Naive thymus-derived CD4-positive, alpha-beta T cell (primary cell): ENCODE data around the gene TRAM2. TPM values are rescaled to one million over a fixed set of nuclear protein-coding genes. Genes with fewer than 3 reads are reported as not detected.

Source experiments
- ATAC-seq: fragments of 150-1000 bp; cut with Tn5 transposase; 2 replicates; pipeline ENCODE4 v1.10.0; 2021; ENCODE audit warnings: mild to moderate bottlenecking, moderate library complexity
- CTCF ChIA-PET: fragments of 350-600 bp; sonication (Branson Sonifier 250); formaldehyde crosslinking; loops from one replicate; lab custom pipeline; 2021; ENCODE audit warnings: antibody characterized with exemption; lab: Charles Lee
- POLR2A ChIA-PET: fragments of 350-600 bp; sonication (Branson Sonifier 250); formaldehyde crosslinking; loops from one replicate; lab custom pipeline; 2021; ENCODE audit warnings: antibody characterized with exemption, inconsistent platforms; lab: Charles Lee
- DNase-seq, 9 donors: peaks; one replicate each; pipeline versions ENCODE4 v3.0.0 to v3.0.0-alpha.2; 2020 to 2022; ENCODE audit warnings: mixed read lengths in 1 of 9
- H3K27ac ChIP-seq: one replicate; pipeline ENCODE4 v1.7.0; 2013; ENCODE audit warnings: mild to moderate bottlenecking, low read depth, low read length, moderate library complexity
- H3K27me3 ChIP-seq, 2 donors: one replicate each; pipeline ENCODE4 v1.7.0; 2013; ENCODE audit warnings: low read length in 2 of 2, mild to moderate bottlenecking in 2 of 2, moderate library complexity in 2 of 2; ENCODE audit not compliant: control insufficient read depth in 2 of 2, insufficient read depth in 2 of 2
- H3K36me3 ChIP-seq, 3 experiments: 1 replicate in 2 of 3; 2 replicates in 1 of 3; pipeline ENCODE4 v1.7.0; 2013; ENCODE audit warnings: low read length in 3 of 3, mild to moderate bottlenecking in 3 of 3, moderate library complexity in 1 of 3; ENCODE audit not compliant: insufficient read depth in 3 of 3, control insufficient read depth in 2 of 3
- H3K4me1 ChIP-seq, 2 donors: one replicate each; pipeline ENCODE4 v1.7.0; 2013; ENCODE audit warnings: low read length in 2 of 2, mild to moderate bottlenecking in 2 of 2, moderate library complexity in 1 of 2; ENCODE audit not compliant: control insufficient read depth in 2 of 2, insufficient read depth in 2 of 2
- H3K4me3 ChIP-seq: 2 replicates; pipeline ENCODE4 v1.7.0; 2013; ENCODE audit warnings: mild to moderate bottlenecking, low read length
- H3K9me3 ChIP-seq, 3 experiments: 1 replicate in 2 of 3; 2 replicates in 1 of 3; pipeline ENCODE4 v1.7.0; 2013; ENCODE audit warnings: low read length in 3 of 3; ENCODE audit not compliant: control insufficient read depth in 2 of 3
- H3K27ac Mint-ChIP-seq, 9 donors: one replicate each; pipeline ENCODE4 v1.8.0; 2020 to 2022; ENCODE audit warnings: mixed read lengths in 9 of 9, mild to moderate bottlenecking in 8 of 9, moderate library complexity in 5 of 9, inconsistent platforms in 2 of 9
- H3K27me3 Mint-ChIP-seq, 5 donors: one replicate each; pipeline ENCODE4 v1.8.0; 2021 to 2022; ENCODE audit warnings: mixed read lengths in 5 of 5, mild to moderate bottlenecking in 1 of 5
- H3K36me3 Mint-ChIP-seq, 5 donors: one replicate each; pipeline ENCODE4 v1.8.0; 2020 to 2022; ENCODE audit warnings: mixed read lengths in 5 of 5, mild to moderate bottlenecking in 3 of 5, inconsistent platforms in 1 of 5
- H3K4me1 Mint-ChIP-seq, 7 donors: one replicate each; pipeline ENCODE4 v1.8.0; 2020 to 2022; ENCODE audit warnings: mixed read lengths in 7 of 7, mild to moderate bottlenecking in 3 of 7, inconsistent platforms in 1 of 7
- H3K4me3 Mint-ChIP-seq, 10 donors: one replicate each; pipeline ENCODE4 v1.8.0; 2020 to 2022; ENCODE audit warnings: mild to moderate bottlenecking in 10 of 10, mixed read lengths in 10 of 10, moderate library complexity in 6 of 10, inconsistent platforms in 2 of 10
- H3K9me3 Mint-ChIP-seq, 11 donors: one replicate each; pipeline ENCODE4 v1.8.0; 2020 to 2022; ENCODE audit warnings: mixed read lengths in 11 of 11, mild to moderate bottlenecking in 4 of 11, inconsistent platforms in 1 of 11, moderate library complexity in 1 of 11
- intact Hi-C, 2 donors: fragments of 100-400 bp; cut with micrococcal nuclease; formaldehyde crosslinking; loops; one replicate each; pipeline ENCODE4 v1.15.1; 2023
- polyA plus RNA-seq, 2 donors: library from polyadenylated mRNA; unstranded; fragments of 300-500 nt; fragmentation: Illumina TruSeq; gene quantifications; one replicate each; pipeline ENCODE4 v1.2.3, GENCODE V29; 2021
- total RNA-seq, 6 experiments: library from RNA in 5 of 6; stranded (reverse) in 5 of 6; gene quantifications; 1 replicate in 5 of 6; 2 replicates in 1 of 6; pipeline ENCODE4 v1.2.3 and lab custom pipeline; 2021 to 2026

The TRAM2 gene
- total and polyA plus RNA-seq, 7 experiments from 2014 or later: 3.2 to 10.9 (median 10.3) TPM

DNA sequence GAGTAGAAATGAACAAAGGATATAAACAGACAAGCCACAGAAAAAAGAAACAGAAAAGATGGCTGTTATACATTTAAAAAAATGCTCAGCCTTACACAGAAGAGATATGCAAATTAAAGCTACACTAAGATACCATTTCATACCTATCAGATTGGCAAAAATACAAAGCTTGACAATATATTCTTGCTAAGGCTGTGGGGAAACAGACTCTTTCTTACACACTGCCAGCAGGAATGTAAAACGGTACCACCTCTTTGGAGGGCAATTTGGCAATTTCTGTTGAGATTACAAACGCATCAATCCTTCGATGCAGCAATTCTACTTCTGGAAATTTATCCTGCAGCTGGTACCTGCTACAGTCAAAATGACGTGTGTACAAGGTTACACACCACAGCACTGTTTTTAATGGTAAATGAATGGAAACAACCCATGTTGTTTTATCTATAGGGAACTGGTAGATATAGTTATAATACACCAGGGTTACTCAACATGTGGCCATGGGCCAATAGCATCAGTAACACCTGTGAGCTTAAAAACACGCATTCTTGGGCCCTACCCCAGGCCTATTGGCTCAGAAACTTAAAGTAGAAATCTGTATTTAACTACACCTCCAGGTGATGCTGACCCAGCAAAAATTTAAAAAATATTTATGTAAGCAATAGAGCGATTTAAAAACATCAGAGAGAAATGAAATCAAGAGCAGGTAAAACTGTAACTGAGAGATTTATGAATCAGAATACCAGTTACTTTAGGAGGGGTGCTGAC, 53.3 kb downstream of the TRAM2 start:
- intact Hi-C loops: loop anchor here in 1 of 2 donors (5.0 kb wide), 1 partner anchor 51 kb away; no protein-coding TSS in a partner anchor
- no peak overlapping the region for H3K4me3 ChIP-seq
- H3K36me3 ChIP-seq: no peaks in the 10 kb centered on the region
- Mint-ChIP-seq H3K9me3 (no peaks in the 10 kb centered on the region), H3K4me3 (no peak overlapping the region), H3K27ac (no peak overlapping the region), H3K4me1 (peaks cover 0 to 28% (median 0%) of the 10 kb centered on the region in 7 donors), H3K27me3 (no peaks in the 10 kb centered on the region), H3K36me3 (peaks cover 6 to 34% (median 9%) of the 10 kb centered on the region in 5 donors)
- ATAC-seq (no peak), DNase-seq (no peak)
- no peak overlapping the region for H3K27ac ChIP-seq
- H3K9me3 ChIP-seq: no peaks in the 10 kb centered on the region
- POLR2A ChIA-PET: no interaction called here
- no peaks in the 10 kb centered on the region for H3K4me1 ChIP-seq
- CTCF ChIA-PET: no interaction called here
- no peaks in the 10 kb centered on the region for H3K27me3 ChIP-seq

DNA sequence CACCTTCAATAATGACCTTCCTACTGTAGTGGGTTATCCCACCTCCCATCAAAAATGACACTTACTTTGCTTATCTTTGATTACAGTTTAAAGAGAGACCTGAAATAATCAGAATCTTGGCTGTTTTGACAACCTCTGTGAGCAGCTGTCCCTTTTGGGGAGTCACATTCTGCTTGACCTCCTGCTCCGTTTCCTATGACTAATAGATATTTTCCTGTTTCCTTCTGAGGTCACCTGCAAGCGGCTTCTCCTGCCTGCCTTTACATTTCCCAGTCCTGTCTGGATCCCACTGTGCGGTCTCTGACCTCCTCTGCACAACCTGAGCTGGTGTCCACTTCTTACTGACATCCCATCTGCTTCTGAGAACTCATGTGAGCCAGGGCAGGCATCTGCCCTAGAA, 54.2 kb downstream of the TRAM2 start:
- peaks cover 6 to 31% (median 9%) of the 10 kb centered on the region in 5 donors for H3K36me3 Mint-ChIP-seq
- H3K9me3 ChIP-seq: no peaks in the 10 kb centered on the region
- H3K9me3 Mint-ChIP-seq: no peaks in the 10 kb centered on the region
- ATAC-seq (no peak), DNase-seq (no peak)
- no peaks in the 10 kb centered on the region for H3K4me1 ChIP-seq
- H3K4me3 ChIP-seq: no peak overlapping the region
- no peak overlapping the region for H3K4me3 Mint-ChIP-seq
- no peak overlapping the region for H3K27ac ChIP-seq
- POLR2A ChIA-PET: no interaction called here
- CTCF ChIA-PET: no interaction called here
- intact Hi-C loops: loop anchor here in 1 of 2 donors (5.0 kb wide), 1 partner anchor 50 kb away; no protein-coding TSS in a partner anchor
- H3K4me1 Mint-ChIP-seq: peaks cover 0 to 28% (median 4%) of the 10 kb centered on the region in 7 donors
- H3K27me3 ChIP-seq: no peaks in the 10 kb centered on the region
- peak overlapping the region in 1 of 9 donors; percentile 60 for H3K27ac Mint-ChIP-seq
- no peaks in the 10 kb centered on the region for H3K36me3 ChIP-seq
- H3K27me3 Mint-ChIP-seq: no peaks in the 10 kb centered on the region

DNA sequence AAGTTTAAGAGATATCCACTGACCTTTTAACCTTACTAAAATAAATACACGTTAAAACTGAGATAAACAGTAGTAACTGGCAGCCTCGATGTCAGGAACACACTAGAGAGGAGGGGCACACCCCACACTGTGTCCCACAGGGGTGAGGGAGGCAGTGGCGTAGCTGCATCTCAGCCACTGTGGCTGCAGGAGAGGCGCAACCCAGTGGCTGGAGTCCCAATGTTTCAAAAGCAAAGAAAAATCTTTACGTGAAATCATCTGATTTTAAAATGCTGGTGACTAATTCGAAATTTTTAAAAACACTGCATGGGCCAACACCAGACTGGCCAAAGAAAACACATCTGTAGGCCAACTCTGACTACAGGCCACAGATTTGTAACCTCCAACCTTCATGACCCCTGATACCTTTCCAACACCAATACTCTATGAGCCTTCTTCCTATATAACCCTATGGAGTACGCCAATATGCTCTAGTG, 54.7 kb downstream of the TRAM2 start:
- H3K36me3 Mint-ChIP-seq: peaks cover 6 to 31% (median 9%) of the 10 kb centered on the region in 5 donors
- no peaks in the 10 kb centered on the region for H3K27me3 ChIP-seq
- H3K4me3 ChIP-seq: no peak overlapping the region
- intact Hi-C loops: loop anchor here in 1 of 2 donors (5.0 kb wide), 1 partner anchor 50 kb away; no protein-coding TSS in a partner anchor
- H3K9me3 Mint-ChIP-seq: no peaks in the 10 kb centered on the region
- no peaks in the 10 kb centered on the region for H3K27me3 Mint-ChIP-seq
- CTCF ChIA-PET: no interaction called here
- no peak overlapping the region for H3K4me3 Mint-ChIP-seq
- H3K4me1 ChIP-seq: no peaks in the 10 kb centered on the region
- POLR2A ChIA-PET: no interaction called here
- H3K4me1 Mint-ChIP-seq: peaks cover 0 to 28% (median 7%) of the 10 kb centered on the region in 7 donors
- no peak overlapping the region for H3K27ac ChIP-seq
- H3K36me3 ChIP-seq: no peaks in the 10 kb centered on the region
- H3K27ac Mint-ChIP-seq: no peak overlapping the region
- ATAC-seq (no peak), DNase-seq (no peak)
- H3K9me3 ChIP-seq: no peaks in the 10 kb centered on the region

DNA sequence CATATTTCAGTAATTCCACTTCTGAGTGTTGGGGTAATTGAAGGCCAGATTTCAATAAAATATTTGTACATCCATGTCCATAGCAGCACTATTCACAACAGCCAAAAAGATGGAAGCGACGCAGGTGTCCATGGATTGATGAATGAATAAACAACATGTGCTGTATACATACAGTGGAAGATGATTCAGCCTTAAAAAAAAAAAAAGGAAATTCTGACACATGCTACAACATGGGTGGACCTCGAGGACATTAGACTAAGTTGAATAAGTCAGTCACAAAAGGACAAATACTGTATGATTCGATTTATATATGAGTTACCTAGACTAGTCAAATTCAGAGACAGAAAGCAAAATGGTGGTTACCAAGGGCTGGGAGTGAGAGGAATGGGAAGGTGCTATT, 57.2 kb downstream of the TRAM2 start:
- Mint-ChIP-seq H3K4me1 (peaks cover 0 to 19% (median 5%) of the 10 kb centered on the region in 7 donors), H3K27me3 (no peaks in the 10 kb centered on the region), H3K27ac (no peak overlapping the region), H3K9me3 (no peaks in the 10 kb centered on the region), H3K36me3 (peaks cover 10 to 35% (median 15%) of the 10 kb centered on the region in 5 donors), H3K4me3 (no peak overlapping the region)
- ChIA-PET POLR2A (no interaction called here), CTCF (interaction anchor here (0.7 kb wide), 1 partner anchor 37 kb away, joined by 3 read pairs; no protein-coding TSS in a partner anchor)
- H3K4me3 ChIP-seq: no peak overlapping the region
- H3K27me3 ChIP-seq: no peaks in the 10 kb centered on the region
- no peak for ATAC-seq
- intact Hi-C loops: loop anchor here in 1 of 2 donors (5.0 kb wide), 1 partner anchor 47 kb away; no protein-coding TSS in a partner anchor
- H3K4me1 ChIP-seq: no peaks in the 10 kb centered on the region
- H3K27ac ChIP-seq: no peak overlapping the region
- H3K36me3 ChIP-seq: peaks cover 3 to 23% (median 5%) of the 10 kb centered on the region in 3 experiments
- H3K9me3 ChIP-seq: no peaks in the 10 kb centered on the region
- no peak for DNase-seq

DNA sequence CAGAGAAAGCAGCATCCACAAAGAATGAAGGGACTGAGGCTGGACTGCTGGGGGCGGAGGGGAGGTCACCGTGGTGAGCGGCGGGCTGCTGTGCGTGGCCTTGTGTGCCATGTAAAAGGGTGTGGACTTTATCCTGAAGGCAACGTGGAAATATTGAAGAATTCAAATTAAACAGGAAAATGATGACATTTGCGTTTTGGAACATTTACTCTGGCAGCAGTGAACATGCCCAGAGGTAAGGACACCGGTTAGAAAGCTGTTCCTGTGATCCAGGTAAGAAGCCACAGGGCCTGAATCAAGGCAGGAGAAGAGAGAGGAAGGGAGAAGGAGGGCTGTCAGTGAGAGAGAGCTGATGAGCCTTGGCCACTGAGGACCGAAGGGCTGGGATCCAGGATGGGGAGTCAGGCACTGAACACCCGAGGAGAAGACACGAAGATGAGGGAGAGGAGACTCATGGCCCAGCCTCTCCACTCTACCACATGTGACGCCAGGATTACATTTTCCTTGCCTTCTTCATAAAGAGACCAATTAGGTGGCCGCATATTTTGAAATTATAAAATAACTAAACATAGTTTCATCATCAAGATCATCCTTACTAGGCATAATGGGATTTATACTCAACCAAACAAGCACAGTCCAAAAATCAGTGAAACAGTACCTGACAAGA, 58.4 kb downstream of the TRAM2 start:
- H3K4me1 Mint-ChIP-seq: peaks cover 0 to 19% (median 5%) of the 10 kb centered on the region in 7 donors
- H3K27me3 Mint-ChIP-seq: no peaks in the 10 kb centered on the region
- intact Hi-C loops: no loop called here
- ChIA-PET CTCF (no interaction called here), POLR2A (no interaction called here)
- H3K36me3 Mint-ChIP-seq: peaks cover 15 to 44% (median 17%) of the 10 kb centered on the region in 5 donors
- H3K4me3 Mint-ChIP-seq: no peak overlapping the region
- no peak for ATAC-seq
- no peak for DNase-seq
- H3K36me3 ChIP-seq: peaks cover 3 to 27% (median 5%) of the 10 kb centered on the region in 3 experiments
- H3K9me3 Mint-ChIP-seq: peaks cover 0 to under 1% (median 0%) of the 10 kb centered on the region in 11 donors
- H3K27ac Mint-ChIP-seq: peak overlapping the region in 1 of 9 donors; percentile 10
- no peaks in the 10 kb centered on the region for H3K4me1 ChIP-seq
- no peak overlapping the region for H3K27ac ChIP-seq
- no peaks in the 10 kb centered on the region for H3K9me3 ChIP-seq
- H3K4me3 ChIP-seq: no peak overlapping the region
- no peaks in the 10 kb centered on the region for H3K27me3 ChIP-seq

DNA sequence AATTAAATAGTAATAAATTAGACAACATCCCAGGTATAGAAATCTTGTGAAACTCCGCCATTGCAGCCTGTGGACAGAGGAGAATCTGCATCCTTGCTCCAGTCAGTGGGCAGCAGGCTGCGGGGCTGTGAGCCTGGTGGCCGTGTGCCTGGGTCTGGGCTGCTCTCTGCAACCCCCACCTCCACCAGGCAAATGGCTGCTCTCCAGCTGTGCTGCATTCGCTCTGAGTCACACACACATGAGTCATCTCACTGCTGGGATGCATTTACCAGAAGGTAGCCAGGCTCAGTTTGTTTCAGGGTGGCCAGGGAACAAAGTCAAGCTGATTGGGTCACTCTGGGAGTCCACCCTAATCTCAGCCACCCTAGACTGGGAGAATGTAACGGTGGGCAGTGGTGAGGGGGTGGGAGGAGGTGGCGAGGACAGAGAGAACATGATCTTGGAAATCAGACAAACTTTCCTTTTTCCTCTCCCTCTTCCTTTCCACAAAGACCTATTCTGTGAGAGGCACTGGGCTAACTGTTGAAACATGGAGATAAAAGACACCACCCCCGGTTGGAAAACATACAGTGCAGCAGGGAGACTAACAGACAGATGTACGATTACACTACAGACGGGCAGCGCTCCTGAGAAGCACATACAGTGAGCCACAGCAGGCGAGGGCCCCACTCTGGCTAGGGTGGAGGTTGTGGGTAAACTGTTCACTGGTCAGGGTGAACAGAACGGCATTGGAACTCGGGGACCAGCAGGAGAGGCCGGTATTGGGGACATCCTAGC, 59.2 kb downstream of the TRAM2 start:
- Mint-ChIP-seq H3K4me1 (peaks cover 0 to 19% (median 0%) of the 10 kb centered on the region in 7 donors), H3K4me3 (no peak overlapping the region), H3K27me3 (no peaks in the 10 kb centered on the region), H3K36me3 (peaks cover 15 to 50% (median 20%) of the 10 kb centered on the region in 5 donors), H3K9me3 (peaks cover 0 to 2% (median 0%) of the 10 kb centered on the region in 11 donors), H3K27ac (peak overlapping the region in 1 of 9 donors; percentile 1)
- no peaks in the 10 kb centered on the region for H3K9me3 ChIP-seq
- CTCF ChIA-PET: no interaction called here
- no peak overlapping the region for H3K27ac ChIP-seq
- intact Hi-C loops: no loop called here
- peaks cover 3 to 28% (median 5%) of the 10 kb centered on the region in 3 experiments for H3K36me3 ChIP-seq
- no peaks in the 10 kb centered on the region for H3K4me1 ChIP-seq
- ATAC-seq (peak; percentile 26), DNase-seq (peak in 1 of 9 donors; percentile 38)
- no peaks in the 10 kb centered on the region for H3K27me3 ChIP-seq
- POLR2A ChIA-PET: no interaction called here
- no peak overlapping the region for H3K4me3 ChIP-seq
